AG08396 (cell line): ENCODE results near the gene GUCY2F.

Experiments
- DNase-seq: peaks from one replicate; pipeline ENCODE4 v3.0.0; 2012; ENCODE audit warnings: low spot score, mixed read lengths

The GUCY2F gene

DNA sequence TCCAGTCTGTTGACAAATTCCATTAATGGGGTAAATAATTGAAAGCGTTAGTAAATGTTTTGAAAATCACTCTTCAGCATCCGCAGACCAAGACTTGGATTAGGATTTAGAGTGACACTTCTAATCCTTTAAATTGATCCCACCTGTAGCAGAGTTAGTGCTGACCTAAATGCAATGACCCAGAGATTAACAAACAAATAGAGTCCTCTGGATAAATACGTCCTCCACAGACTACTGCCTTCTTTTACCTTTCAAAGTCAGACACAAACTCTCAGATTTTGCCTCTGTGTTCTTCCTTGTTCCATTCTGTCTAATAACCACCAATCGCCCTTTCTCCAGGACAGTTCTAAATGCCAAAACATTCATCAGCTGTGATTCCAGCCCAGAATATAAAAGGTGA is at the start of gene GUCY2F:
GUCY2F (minus strand) TSS at position 101 of the 400 bp plus-strand sequence. CDS start 6,150 bp downstream, outside the sequence.
- DNase-seq = no peak

DNA sequence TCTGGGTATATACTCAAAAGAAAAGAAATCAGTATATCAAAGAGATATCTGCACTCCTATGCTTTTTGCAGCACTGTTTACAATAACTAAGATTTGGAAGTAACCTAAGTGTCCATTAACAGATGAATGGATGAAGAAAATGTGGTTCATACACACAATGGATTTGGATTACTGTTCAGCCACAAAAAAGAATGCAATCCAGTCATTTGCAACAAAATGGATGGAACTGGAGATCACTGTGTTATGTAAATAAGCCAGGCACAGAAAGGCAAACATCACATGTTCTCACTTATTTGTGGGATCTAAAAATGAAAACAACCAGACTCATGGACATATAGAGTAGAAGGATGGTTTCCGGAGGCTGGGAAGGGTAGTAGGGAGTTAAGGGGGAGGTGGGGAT is 37.1 kb upstream of the GUCY2F start:
- no peak for DNase-seq

DNA sequence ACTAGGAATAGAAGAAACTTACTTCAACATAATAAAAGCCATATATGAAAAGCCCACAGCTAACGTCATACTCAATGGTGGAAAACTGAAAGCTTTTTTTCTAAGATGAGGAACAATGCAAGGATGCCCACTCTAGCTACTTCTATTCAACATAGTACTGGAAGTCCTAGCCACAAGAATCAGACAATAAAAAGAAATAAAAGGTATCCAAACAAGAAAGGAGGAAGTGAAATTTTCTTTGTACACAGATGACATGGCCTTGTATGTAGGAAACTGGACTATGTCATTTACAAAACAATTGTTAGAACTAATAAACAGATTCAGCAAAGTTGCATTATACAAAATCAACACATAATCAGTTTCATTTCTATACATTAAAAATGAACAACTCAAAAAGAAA is 29.2 kb upstream of the GUCY2F start:
- DNase-seq = no peak

DNA sequence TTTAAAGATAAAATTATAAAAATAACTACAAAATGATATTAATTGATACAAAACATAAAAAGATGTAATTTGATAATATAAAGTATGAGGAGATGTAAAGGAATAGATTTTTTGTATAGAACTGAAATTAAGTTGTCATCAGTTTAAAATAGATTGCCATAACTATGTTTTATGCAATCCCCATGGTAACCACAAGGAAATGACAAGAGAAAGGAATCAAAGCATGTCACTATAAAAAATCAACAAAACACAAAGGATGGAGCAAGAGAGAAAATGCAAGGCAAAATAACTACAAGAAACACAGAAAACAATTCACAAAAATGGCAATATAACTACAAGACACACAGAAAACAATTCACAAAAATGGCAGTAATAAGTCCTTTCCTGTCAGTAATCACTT is 27.0 kb upstream of the GUCY2F start:
- DNase-seq = no peak

DNA sequence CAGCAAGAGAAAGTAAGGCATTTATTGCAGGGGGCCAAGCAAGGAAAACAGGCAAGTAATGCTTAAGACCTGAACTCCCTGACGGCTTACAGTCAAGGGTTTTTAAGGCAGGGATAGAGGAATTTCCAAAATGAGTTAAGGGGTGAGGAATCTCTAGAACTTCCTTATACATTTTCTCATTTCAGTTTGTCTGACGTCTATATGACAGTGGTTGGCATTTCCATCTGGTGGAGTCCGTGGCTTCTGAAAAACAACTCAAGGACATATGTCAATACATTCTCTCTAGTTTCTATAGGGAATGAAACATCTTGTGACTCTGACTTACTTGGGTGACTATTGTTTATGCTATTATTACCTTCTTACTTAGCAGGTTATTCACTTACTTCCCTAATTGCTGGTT is 19.3 kb upstream of the GUCY2F start:
- DNase-seq = no peak

DNA sequence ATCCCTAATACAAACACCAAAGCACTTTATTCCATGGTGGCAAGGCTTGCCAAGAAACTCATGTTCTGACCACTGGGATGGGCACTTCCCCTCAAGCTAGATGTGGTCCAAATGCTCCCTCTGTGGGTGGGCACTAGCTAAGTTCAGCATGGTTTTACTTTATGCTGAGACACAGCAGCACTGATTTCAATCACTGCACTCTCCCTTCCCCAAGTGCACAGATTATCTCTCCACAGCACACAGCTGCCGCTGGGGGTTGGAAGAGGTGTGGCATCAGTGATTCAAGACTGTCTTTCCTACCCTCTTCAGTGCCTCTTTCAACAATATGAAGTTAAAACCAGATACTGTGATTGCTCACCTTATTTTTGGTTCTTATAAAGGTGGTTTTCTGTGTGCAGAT is 16.5 kb upstream of the GUCY2F start:
- no peak for DNase-seq

DNA sequence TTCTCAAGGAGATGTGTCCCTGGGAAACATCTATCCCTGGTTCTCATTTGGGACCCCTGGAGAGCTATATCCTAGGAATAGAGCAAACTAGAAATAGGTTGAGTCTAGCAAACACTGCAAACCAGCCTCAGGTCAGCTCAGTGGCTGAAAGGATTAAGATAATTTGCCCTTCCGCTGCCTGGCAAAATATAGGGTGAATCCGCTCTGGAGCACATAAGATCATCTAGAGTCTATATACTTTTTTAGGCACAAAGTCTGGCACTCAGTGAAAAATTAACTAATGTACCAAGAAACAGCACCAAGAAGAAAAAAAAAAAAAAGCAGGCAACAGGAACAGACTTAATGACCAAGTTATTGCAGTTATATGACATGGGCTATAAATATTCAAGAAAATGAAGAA is 7.3 kb upstream of the GUCY2F start:
- DNase-seq = no peak

DNA sequence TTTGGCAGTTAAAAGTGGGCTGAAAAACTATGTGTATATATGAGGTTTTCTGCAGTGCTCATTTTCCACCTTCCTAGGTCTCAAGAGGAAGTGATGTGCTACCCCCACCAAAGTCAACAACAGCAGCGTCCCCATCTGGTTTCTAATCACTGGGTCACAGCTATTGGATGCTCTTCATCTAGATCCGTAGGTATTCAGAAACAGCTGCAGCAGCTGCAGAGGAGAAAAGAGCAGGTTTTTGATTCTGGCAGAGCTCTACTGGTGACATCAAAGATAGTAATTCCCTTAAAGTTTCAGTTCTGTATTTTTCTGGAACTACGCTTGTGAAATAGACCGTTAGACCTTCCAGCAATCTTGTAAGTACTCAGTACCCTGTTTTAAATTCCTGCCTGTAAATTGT is 5.8 kb upstream of the GUCY2F start:
- DNase-seq = no peak

DNA sequence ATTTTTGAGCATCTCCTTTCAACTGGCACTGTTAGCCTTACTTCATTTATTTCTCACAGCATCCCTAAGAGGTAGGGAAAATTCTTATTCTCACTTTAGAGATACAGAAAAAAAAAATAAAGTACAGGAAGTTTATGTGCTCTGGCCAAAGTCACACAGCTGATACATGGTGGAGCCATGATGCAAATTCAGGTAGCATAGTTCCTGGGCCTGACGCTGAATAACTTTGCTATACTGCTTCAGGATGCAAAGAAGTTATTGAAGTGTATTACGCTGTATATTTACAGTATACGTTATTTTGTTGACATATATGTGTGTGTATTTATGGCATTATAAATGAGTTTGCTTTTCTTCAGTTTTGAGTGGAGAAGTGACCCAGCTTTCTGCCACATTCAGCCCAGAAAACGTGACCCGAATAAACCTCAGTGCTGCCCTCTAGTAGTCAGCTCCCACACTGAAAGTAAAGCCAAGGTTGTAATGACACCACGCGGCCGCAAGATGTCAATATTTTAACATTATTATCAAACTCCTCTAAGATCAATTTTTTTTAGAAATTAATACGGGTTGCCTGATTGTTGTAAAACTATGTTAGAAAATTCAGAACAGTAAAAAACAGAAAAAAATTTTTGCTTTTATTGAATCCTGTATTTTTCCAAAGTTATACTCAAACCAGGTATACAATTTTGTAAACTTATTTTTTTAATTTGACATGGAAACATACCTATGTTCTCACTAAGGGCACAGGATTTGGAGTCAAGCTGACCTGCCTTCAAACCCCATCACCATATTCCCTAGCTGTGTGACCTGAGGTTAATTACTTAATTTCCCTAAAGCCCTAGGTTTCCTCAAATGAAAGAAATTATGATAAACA is 3.8 kb upstream of the GUCY2F start:
- peak; percentile 64 for DNase-seq

DNA sequence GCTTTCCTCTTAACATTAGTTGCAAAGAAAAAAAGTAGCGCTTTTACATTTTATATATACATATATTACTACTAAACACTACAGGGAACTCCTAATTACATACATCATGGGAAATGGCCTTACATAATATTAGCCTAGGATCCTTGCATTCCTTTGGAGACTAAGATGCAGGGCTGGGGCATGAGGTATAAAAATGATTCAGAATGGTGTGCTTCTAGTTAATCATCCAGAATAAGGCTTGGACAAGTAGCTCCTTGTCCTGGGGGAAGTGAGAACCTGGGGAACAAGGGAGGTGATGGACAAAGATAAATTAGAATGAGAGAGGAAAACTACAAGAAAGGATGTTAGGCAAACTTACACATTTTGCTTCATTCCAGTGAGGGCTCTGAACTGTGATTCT is 3.0 kb upstream of the GUCY2F start:
- DNase-seq = no peak

DNA sequence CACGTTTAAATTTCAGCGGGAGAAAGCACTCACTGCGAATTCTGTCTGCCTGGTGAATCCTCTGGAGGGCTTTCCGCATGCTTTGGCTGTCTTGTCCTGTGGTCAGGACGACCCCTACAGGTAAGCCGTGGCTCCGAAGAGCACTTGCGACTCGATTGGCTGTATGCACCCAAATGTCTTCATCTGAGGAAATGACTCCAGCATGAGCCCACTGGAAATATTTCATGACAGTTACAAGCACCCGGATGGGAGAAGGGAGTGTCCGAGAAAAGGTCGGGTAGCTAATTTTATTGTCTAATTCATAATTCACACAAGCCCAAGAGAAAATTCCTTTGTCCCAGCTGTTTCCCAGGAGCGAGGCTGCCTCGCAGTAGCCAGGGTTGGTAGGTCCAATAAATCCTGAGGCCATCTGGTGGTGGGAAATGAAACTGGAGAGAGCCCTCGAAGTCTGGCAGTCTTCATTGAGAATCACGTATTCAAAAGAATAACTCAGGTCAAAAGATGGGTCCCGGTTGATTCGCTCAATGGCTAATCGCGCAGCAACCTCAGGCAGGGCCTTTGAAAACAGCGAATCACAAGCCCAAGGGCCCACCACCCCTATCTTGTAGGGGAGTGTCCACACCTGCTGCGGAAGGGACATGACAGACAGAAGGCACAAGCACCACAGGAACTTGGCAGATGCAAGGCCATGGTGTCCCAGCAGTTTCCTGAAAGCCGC is 6.6 kb downstream of the GUCY2F start:
- DNase-seq = peak; percentile 44

DNA sequence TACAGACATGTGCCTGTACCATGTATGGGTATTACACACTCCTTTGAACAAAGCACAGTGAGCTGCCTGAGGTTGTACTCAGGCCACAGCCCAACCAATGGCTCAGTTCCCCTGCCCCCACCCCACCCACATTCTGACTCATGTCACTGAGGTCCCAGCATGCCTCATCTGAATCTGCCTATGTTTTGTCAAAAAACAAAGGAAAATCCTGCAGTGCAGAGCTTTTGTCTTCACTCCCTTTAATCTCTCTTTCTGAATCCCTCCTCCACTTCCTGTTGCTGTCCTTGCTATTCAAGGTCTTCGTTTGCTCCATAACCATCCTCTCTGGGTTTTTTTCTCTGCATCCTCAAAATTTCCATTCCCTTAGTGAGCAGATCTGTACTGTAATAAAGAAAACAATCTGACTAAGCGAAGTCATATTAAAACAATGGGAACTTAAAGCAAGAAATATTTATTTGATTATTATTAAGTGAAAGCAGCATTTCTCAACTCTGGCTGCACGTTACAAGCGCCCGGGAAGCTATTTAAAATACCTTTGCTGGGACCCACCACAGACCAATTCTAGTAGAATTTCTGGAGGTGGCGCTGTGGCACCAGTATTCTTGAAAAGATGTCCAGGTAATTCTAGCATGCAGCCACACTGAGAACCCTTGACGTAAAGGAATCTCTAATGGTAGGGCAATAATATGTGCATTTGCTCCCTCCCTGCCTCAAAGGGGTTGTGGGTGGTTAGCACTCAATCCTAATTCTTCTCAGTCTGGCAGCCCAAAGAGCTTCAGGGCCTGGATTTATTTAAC is 8.7 kb downstream of the GUCY2F start:
- peak; percentile 5 for DNase-seq

DNA sequence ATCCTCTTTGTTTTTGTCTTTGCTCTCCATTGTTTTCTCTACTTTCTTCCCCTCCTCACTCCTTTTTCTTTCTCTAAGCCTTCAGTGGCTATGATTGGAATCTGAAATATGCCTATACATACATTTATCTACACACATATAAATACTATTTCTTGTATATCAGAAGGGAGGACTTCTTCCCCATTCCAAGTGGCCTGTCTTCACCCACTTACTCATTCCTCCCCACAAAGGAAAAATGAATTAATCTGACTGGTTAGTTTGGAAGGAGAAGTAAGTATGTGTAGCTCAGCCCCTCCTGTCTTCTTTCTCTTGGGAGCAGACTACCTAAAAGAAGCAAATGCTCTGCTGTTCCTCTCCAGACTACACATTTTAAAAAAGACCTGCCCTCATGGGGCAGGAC is 17.7 kb downstream of the GUCY2F start:
- no peak for DNase-seq

DNA sequence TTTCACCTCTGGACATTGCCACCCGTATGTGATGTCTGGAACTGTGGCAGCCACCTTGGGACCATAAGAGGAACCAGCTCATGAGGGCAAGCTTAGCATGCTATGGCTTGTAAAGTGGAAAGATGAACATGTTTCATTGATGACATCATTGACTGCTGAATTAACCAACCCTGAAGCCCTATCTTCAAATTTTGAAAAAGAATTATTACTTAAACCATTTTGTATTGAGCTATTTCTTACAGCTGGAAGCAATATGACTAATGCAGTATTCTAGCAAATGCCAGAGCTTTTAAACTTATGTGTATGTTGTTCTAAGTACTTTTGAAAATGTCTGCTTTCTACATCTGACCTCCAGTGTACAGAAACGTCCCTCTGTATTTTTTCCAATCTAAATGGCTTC is 18.1 kb downstream of the GUCY2F start:
- DNase-seq = no peak

DNA sequence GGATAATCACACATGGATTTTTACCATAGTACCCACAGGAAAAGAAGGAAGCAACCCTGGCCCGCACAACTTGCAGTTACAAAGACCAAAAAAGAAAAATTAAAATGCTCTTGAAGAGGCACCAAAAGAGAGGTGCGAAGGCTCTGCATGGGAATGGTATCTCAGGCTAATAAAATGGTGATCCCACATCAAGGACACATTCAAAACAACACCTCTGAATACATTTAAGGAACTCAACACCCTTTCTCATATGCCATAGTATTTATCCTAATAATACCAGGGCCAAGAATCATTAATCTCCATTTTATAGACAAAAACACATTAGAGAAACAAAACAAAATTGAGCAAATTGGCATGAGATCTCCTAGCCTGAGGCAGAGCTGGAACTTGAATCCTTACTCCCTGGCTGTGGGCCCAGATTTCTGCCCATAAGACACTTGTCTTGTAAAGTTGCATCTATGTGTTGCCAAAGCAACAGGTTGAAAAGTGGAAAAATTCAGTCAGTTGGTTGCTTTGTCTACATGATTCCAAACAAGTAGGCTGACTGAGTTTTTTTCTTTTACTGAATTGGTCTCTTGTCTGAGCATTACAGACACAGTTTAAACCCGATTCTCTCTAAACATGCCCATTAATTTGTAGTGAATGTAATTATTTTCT is 33.5 kb downstream of the GUCY2F start:
- DNase-seq = no peak

DNA sequence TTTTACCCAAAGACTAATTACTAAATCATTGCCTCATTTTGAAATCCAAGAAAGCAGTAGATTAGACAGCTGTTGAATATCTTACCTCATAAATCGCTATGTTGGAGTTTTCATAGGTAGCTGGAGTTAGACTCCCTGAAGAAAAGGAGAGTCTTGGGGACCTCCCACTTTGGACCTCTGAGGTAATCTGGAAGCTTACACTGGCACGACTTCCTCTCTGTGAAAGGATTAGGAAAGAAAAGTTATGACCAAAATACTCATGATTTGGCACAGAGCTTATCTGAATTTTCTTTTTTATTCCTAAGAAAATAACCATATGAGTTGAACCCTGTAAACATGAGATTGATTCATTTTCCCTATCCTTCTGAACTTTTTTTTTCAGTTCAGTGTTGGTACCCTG is 40.6 kb downstream of the GUCY2F start:
- DNase-seq = no peak

DNA sequence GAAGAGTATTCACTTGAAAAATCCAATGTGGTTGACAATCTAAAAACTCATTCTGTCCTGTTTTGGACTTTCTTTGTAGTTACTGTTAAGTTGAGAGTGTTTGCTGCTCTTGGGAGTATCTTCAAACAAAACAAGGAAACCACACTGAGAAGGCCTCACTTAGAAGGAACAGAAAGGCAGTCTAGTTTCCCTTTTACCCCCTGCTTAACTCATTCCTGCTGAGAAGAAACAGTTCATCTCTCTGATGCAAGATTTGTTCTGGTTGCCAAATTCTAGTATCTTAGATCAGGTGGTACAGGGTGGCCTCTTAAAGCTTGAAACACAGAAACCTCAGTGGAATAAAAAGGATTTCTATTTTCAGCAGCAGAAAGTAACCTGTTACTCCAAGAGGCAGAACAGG is 41.4 kb downstream of the GUCY2F start:
- no peak for DNase-seq

DNA sequence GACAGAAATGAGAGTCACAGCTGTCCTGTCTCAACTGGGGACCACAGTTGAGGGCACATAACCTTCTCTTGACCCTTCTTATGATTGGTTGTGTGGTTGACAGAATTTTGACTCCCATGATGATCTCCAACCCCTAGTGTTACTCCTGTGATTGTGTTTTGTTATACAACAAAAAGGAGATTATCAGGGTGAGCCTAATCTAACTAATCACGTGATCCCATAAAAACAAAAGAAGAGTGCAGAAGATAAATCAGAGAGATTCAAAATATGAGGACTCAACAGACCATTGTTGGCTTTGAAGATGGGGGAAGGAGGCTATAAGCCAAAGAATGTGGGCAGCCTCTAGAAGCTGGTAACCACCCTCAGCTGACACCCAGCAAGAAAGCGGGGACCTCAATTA is 72.7 kb downstream of the GUCY2F start:
- DNase-seq = no peak

DNA sequence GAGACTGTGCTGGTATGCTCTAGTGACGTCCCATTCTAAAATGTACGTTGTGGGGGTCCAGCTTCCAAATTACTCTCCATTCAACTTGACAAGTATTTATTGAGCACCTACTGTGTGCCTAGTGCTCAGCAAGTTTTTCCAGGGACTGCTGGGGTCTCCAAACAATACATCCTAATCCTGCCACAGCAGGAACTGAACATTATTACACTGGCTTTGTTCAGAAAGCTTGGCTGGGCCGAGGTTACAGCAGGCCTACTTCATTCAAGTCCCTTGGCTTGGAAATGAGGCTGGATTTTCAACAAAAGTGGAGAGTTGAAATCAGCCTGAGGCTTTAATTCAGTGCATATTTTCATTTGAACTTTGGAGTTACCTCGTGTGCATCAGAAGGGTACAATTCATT is 78.0 kb downstream of the GUCY2F start:
- DNase-seq = no peak

DNA sequence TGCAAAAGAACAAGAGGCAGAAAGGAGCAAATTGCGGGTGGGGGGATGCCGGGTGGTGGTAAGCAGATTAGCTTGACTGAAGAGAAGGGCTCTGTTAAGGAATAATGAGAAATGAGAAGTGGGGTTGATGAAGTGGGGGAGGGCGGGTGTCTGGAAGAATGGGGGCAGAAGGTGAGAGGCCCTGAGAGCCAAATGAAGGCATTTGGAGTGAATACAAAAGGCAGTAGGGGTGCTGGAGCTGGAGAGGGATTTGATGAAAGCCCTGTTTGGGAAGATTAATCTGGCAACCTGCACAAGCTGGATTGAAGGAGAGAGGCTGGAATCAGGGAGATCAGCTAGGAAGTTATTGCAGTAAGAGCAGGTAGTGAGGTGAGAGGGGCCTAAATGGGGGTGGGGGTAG is 82.1 kb downstream of the GUCY2F start:
- DNase-seq = no peak

DNA sequence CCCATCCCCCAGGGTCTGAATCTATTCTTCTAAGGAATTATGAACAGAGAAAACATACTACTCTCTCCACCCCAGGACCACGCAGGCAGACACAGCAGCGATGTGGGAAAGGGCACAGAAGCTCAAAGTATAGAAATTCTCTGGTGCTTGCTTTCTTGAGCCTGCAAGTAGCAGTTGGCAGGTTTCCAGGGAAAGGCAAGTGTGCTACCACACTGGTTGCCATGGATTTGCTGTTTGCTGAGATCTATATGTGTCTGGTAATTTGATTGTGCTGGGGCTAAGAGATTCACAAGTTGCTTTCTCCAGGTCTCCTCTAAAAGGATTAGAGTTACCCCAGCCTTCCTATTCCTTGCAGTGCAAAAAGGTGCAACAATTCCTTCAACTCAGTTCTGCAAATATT is 83.1 kb downstream of the GUCY2F start:
- no peak for DNase-seq

DNA sequence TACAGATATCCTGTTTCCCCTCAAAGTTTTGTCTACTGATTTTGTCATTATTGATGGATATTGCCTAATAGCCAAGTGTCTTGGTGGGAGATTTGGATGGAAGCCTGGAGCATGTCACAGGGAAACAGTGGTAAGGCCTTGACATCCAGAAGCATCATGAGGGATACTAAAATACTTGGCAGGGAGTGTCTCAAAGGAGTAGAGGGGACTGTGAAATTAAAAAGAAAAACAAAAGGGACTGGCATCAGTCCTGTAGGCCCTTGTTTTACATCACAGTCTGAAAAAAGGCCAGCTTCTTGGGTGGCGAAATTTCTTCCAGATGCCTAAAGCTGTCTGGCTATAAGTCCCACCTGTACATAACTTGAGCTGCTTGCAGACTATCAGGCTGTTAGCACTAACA is 83.8 kb downstream of the GUCY2F start:
- DNase-seq = no peak
